ENCODE measurements around the gene GRB2. TPM values are rescaled to one million over a fixed set of nuclear protein-coding genes. Genes with fewer than 3 reads are reported as not detected.
A peak's percentile ranks its signal among the peaks of the same experiment; 100 is the strongest.

Gene GRB2
- total RNA-seq, 1 experiment from 2014 or later = 92.6 TPM

DNA sequence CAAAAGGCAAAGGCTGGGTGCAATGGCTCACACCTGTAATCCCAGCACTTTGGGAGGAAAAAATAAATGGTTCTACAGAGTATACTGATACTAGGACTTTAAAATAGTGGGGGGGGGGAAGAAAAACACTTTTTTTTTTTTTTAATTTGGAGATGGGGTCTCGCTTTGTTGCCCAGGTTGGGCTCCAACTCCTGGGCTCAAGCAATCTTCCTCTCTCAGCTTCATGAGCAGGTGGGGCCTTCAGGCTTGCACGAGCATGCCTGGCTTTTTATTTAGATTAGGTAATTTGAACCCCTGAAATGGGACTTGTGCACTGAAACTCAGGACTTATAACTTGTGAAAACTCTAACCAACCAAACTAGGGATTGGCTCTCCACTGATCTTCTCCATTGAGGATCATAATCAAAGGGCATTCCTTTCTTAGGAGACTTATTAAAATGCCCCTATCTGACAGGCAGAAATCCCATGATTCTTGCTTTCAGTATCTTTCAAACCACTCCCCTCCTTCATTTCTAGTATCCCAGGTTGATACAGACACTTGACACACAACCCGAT, 16.9 kb downstream of the GRB2 start (continued):
- TF ChIP-seq ZNF532 (CRISPR knock-in tag; IDR thresholded peaks at IDR 0.05; ENCODE audit: borderline replicate concordance) (no peak), GRHL2 (CRISPR knock-in tag; IDR thresholded peaks at IDR 0.05; ENCODE audit: insufficient replicate concordance, severe bottlenecking) (no peak), RORB (CRISPR knock-in tag; IDR thresholded peaks at IDR 0.05) (no peak), CDX4 (CRISPR knock-in tag; IDR thresholded peaks at IDR 0.05; ENCODE audit: borderline replicate concordance) (no peak), CREM (CRISPR knock-in tag; IDR thresholded peaks at IDR 0.05) (no peak), ZNF671 (CRISPR knock-in tag; IDR thresholded peaks at IDR 0.05) (no peak), ZNF396 (CRISPR knock-in tag; IDR thresholded peaks at IDR 0.05; ENCODE audit: borderline replicate concordance) (no peak)

- no peak for TF ChIP-seq ZNF263 (CRISPR knock-in tag; IDR thresholded peaks at IDR 0.05; ENCODE audit: low read depth)
- TF ChIP-seq, protein P1, sequence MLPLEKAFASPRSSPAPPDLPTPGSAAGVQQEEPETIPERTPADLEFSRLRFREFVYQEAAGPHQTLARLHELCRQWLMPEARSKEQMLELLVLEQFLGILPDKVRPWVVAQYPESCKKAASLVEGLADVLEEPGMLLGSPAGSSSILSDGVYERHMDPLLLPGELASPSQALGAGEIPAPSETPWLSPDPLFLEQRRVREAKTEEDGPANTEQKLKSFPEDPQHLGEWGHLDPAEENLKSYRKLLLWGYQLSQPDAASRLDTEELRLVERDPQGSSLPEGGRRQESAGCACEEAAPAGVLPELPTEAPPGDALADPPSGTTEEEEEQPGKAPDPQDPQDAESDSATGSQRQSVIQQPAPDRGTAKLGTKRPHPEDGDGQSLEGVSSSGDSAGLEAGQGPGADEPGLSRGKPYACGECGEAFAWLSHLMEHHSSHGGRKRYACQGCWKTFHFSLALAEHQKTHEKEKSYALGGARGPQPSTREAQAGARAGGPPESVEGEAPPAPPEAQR (CRISPR knock-in tag; IDR thresholded peaks at IDR 0.05) = no peak
- TF ChIP-seq TP53 (CRISPR knock-in tag; IDR thresholded peaks at IDR 0.05) = no peak
- H3K4me3 Mint-ChIP-seq = no peak overlapping the region
- ChIA-PET CTCF (no interaction called here), POLR2A (interaction anchor here (0.6 kb wide), 1 partner anchor 286 kb away, joined by 3 read pairs; no protein-coding TSS in a partner anchor)
- peaks cover 28% of the 10 kb centered on the region for H3K4me1 Mint-ChIP-seq
- ATAC-seq (no peak), DNase-seq (ENCODE audit: low spot score) (no peak)
- peaks cover 23% of the 10 kb centered on the region; the same call in 1 of the 2 replicates for H3K36me3 Mint-ChIP-seq
- no peaks in the 10 kb centered on the region for H3K27me3 Mint-ChIP-seq (ENCODE audit: low read depth)
- no peaks in the 10 kb centered on the region for H3K9me3 Mint-ChIP-seq
- H3K27ac Mint-ChIP-seq = no peak overlapping the region
Measured at GRCh38 chr17:75387771-75388170, 17.7 kb downstream of the GRB2 start.

DNA sequence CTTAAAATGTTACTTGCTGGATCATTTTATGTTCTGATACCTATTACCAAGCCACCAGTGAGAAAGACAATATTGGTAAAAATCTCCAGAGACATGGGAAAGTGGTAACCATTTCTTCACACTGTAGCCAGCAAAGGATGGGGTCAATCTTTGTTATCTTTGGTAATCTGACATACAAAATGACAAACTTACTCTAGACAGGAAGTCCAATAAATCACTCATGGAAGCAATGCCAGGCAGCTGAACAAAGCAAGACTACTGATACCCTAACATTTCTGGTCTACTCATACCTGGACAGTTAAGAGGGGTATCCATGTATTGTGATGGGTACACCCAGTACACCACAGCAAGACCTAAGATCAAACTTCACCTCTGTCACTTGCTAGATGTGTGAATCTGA, 19.0 kb downstream of the GRB2 start:
- Mint-ChIP-seq H3K27me3 (ENCODE audit: low read depth) (no peaks in the 10 kb centered on the region), H3K27ac (peak overlapping the region; percentile 65; the same call in 1 of the 2 replicates), H3K4me1 (peaks cover 19% of the 10 kb centered on the region), H3K4me3 (no peak overlapping the region), H3K9me3 (no peaks in the 10 kb centered on the region), H3K36me3 (peaks cover 16% of the 10 kb centered on the region; the same call in 1 of the 2 replicates)
- ChIA-PET POLR2A (no interaction called here), CTCF (no interaction called here)
- no peak for TF ChIP-seq NFYB (CRISPR knock-in tag; conservative IDR thresholded peaks at IDR 0.05; ENCODE audit: low read depth)
- TF ChIP-seq, protein P2, sequence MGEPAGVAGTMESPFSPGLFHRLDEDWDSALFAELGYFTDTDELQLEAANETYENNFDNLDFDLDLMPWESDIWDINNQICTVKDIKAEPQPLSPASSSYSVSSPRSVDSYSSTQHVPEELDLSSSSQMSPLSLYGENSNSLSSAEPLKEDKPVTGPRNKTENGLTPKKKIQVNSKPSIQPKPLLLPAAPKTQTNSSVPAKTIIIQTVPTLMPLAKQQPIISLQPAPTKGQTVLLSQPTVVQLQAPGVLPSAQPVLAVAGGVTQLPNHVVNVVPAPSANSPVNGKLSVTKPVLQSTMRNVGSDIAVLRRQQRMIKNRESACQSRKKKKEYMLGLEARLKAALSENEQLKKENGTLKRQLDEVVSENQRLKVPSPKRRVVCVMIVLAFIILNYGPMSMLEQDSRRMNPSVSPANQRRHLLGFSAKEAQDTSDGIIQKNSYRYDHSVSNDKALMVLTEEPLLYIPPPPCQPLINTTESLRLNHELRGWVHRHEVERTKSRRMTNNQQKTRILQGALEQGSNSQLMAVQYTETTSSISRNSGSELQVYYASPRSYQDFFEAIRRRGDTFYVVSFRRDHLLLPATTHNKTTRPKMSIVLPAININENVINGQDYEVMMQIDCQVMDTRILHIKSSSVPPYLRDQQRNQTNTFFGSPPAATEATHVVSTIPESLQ (CRISPR knock-in tag; IDR thresholded peaks at IDR 0.05) = no peak
- TF ChIP-seq TP53 (CRISPR knock-in tag; IDR thresholded peaks at IDR 0.05) = no peak
- TF ChIP-seq SMAD4 (CRISPR knock-in tag; IDR thresholded peaks at IDR 0.05) = no peak
- no peak for TF ChIP-seq MYBL2 (CRISPR knock-in tag; IDR thresholded peaks at IDR 0.05)
- TF ChIP-seq, protein P3, sequence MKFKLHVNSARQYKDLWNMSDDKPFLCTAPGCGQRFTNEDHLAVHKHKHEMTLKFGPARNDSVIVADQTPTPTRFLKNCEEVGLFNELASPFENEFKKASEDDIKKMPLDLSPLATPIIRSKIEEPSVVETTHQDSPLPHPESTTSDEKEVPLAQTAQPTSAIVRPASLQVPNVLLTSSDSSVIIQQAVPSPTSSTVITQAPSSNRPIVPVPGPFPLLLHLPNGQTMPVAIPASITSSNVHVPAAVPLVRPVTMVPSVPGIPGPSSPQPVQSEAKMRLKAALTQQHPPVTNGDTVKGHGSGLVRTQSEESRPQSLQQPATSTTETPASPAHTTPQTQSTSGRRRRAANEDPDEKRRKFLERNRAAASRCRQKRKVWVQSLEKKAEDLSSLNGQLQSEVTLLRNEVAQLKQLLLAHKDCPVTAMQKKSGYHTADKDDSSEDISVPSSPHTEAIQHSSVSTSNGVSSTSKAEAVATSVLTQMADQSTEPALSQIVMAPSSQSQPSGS (CRISPR knock-in tag; IDR thresholded peaks at IDR 0.05; ENCODE audit: borderline replicate concordance, low read depth) = no peak
- no peak for TF ChIP-seq ZNF423 (CRISPR knock-in tag; IDR thresholded peaks at IDR 0.05)
- TF ChIP-seq CTCF (IDR thresholded peaks at IDR 0.05) = no peak
- TF ChIP-seq, protein P1 (CRISPR knock-in tag; IDR thresholded peaks at IDR 0.05) = no peak
- no peak for TF ChIP-seq SMAD3 (CRISPR knock-in tag; IDR thresholded peaks at IDR 0.05; ENCODE audit: borderline replicate concordance)
- ATAC-seq (no peak), DNase-seq (ENCODE audit: low spot score) (no peak)
